SJSA1 (cell line): Measurements from ENCODE around the gene PHACTR3. TPM values are rescaled to one million over a fixed set of nuclear protein-coding genes. Genes with fewer than 3 reads are reported as not detected.

ENCODE experiments used
- DNase-seq, 2 experiments: peaks; one replicate each; pipeline ENCODE4 v3.0.0-alpha.2; 2015 to 2020; ENCODE audit warnings: low spot score in 2 of 2, low read depth in 1 of 2
- H3K27ac ChIP-seq: fragments of 250-450 bp; sonication (Bioruptor Pico); 2 replicates; pipeline ENCODE4 v1.5.1; 2020; ENCODE audit warnings: mild to moderate bottlenecking, moderate library complexity
- H3K27me3 ChIP-seq: fragments of 250-450 bp; sonication (Bioruptor Pico); replicated peaks from 2 replicates; pipeline ENCODE4 v1.5.1; 2020; ENCODE audit warnings: mild to moderate bottlenecking, moderate library complexity
- H3K36me3 ChIP-seq: fragments of 250-450 bp; sonication (Bioruptor Pico); 2 replicates; pipeline ENCODE4 v1.5.1; 2020; ENCODE audit warnings: mild to moderate bottlenecking
- H3K4me1 ChIP-seq: fragments of 250-450 bp; sonication (Bioruptor Pico); replicated peaks from 2 replicates; pipeline ENCODE4 v1.6.1; 2021; ENCODE audit warnings: mild to moderate bottlenecking
- H3K4me3 ChIP-seq: fragments of 250-450 bp; sonication (Bioruptor Pico); 2 replicates; pipeline ENCODE4 v1.5.1; 2020; ENCODE audit warnings: mild to moderate bottlenecking
- H3K9me3 ChIP-seq: fragments of 250-450 bp; sonication (Bioruptor Pico); replicated peaks from 2 replicates; pipeline ENCODE4 v1.5.1; 2020; ENCODE audit warnings: mild to moderate bottlenecking
- total RNA-seq: library from RNA; depleted of rRNA; stranded (reverse); fragments of >200 nt; shearing (Covaris generic); gene quantifications from 2 replicates; pipeline ENCODE4 v1.2.3, GENCODE V29; 2014

The PHACTR3 gene
- total RNA-seq, 1 experiment from 2014 or later = not detected

- Histone ChIP-seq H3K9me3 (no peaks in the 10 kb centered on the region), H3K4me3 (no peak overlapping the region), H3K27ac (no peak overlapping the region), H3K4me1 (no peaks in the 10 kb centered on the region), H3K36me3 (no peaks in the 10 kb centered on the region), H3K27me3 (0 out of 2 replicates have a peak, but pooled peaks cover 3% of the 10 kb centered on the region)
- DNase-seq = peak in 1 of 2 experiments; percentile 6
Observed at GRCh38 chr20:59662856-59663512, 58.6 kb downstream of the PHACTR3 start.

GRCh38 chr20:59663513-59664060 lies 59.2 kb downstream of the PHACTR3 start:
- H3K4me1 ChIP-seq = no peaks in the 10 kb centered on the region
- no peak overlapping the region for H3K27ac ChIP-seq
- peak in 1 of 2 experiments; percentile 36 for DNase-seq
- 0 out of 2 replicates have a peak, but pooled peaks cover 3% of the 10 kb centered on the region for H3K27me3 ChIP-seq
- no peaks in the 10 kb centered on the region for H3K36me3 ChIP-seq
- H3K9me3 ChIP-seq = no peaks in the 10 kb centered on the region
- no peak overlapping the region for H3K4me3 ChIP-seq

GRCh38 chr20:59664421-59664941 lies 60.1 kb downstream of the PHACTR3 start:
- no peaks in the 10 kb centered on the region for H3K36me3 ChIP-seq
- H3K4me1 ChIP-seq = no peaks in the 10 kb centered on the region
- no peaks in the 10 kb centered on the region for H3K9me3 ChIP-seq
- no peak overlapping the region for H3K4me3 ChIP-seq
- H3K27ac ChIP-seq = no peak overlapping the region
- peaks cover 3% of the 10 kb centered on the region; the same call in 1 of the 2 replicates for H3K27me3 ChIP-seq
- DNase-seq = peak in 1 of 2 experiments; percentile 32

- no peak overlapping the region for H3K27ac ChIP-seq
- DNase-seq = peak in 1 of 2 experiments; percentile 21
- no peaks in the 10 kb centered on the region for H3K36me3 ChIP-seq
- no peaks in the 10 kb centered on the region for H3K9me3 ChIP-seq
- H3K4me3 ChIP-seq = no peak overlapping the region
- no peaks in the 10 kb centered on the region for H3K4me1 ChIP-seq
- peaks cover 3% of the 10 kb centered on the region; the same call in 1 of the 2 replicates for H3K27me3 ChIP-seq
Observed at GRCh38 chr20:59665656-59666555, 61.6 kb downstream of the PHACTR3 start.

DNA sequence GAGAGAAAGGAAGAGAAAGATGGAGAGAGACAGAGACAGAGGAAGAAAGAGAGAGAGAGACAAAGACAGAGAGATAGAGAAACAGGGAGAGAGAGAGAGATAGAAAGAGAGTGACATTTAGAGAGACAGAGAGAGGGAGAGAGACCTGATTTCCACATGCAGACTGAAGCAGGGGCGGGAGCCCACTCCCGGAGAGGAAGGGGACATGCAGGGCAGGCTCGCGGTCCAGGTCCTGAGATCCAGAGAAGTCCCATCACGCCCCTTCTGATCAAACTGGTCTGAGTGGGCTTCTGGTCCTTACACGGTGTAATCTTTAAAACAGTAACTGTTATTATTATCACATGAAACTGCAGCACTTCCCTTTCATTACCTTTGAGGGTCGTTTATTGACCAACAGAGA lies 62.2 kb downstream of the PHACTR3 start:
- Histone ChIP-seq H3K36me3 (no peaks in the 10 kb centered on the region), H3K9me3 (no peaks in the 10 kb centered on the region), H3K27ac (no peak overlapping the region), H3K4me3 (no peak overlapping the region), H3K4me1 (no peaks in the 10 kb centered on the region), H3K27me3 (peaks cover 3% of the 10 kb centered on the region; the same call in 1 of the 2 replicates)
- peak in 1 of 2 experiments; percentile 15 for DNase-seq

DNA sequence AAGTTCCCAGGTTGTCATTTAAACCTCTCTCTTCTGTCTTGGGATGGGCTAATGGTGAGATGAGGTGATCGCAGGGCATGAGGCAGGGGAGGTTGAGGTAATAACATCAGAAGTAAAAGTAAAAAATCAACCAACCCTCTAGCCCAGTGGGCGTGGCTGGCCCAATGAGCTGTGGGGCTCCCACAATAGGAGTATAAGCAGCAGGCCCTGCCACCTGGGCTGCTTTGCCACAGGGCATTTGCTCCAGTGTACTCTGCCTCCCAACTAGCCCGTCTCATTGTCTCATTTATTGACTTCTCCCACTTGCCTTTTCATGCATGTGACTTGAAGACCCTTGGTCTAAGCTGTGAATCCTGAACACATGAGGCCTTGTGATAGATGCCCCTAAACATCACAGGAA lies 62.8 kb downstream of the PHACTR3 start:
- Histone ChIP-seq H3K27me3 (peaks cover 3% of the 10 kb centered on the region; the same call in 1 of the 2 replicates), H3K4me3 (no peak overlapping the region), H3K4me1 (no peaks in the 10 kb centered on the region), H3K36me3 (no peaks in the 10 kb centered on the region), H3K9me3 (no peaks in the 10 kb centered on the region), H3K27ac (no peak overlapping the region)
- DNase-seq = peak in 1 of 2 experiments; percentile 34

GRCh38 chr20:59667981-59668515 lies 63.7 kb downstream of the PHACTR3 start:
- no peak overlapping the region for H3K4me3 ChIP-seq
- peaks cover 3% of the 10 kb centered on the region; the same call in 1 of the 2 replicates for H3K27me3 ChIP-seq
- no peaks in the 10 kb centered on the region for H3K36me3 ChIP-seq
- DNase-seq = peak in 1 of 2 experiments; percentile 12
- H3K27ac ChIP-seq = no peak overlapping the region
- no peaks in the 10 kb centered on the region for H3K9me3 ChIP-seq
- H3K4me1 ChIP-seq = no peaks in the 10 kb centered on the region

- no peaks in the 10 kb centered on the region for H3K36me3 ChIP-seq
- H3K27ac ChIP-seq = no peak overlapping the region
- H3K4me1 ChIP-seq = no peaks in the 10 kb centered on the region
- no peak overlapping the region for H3K4me3 ChIP-seq
- DNase-seq = peak in 1 of 2 experiments; percentile 22
- no peaks in the 10 kb centered on the region for H3K9me3 ChIP-seq
- H3K27me3 ChIP-seq = no peaks in the 10 kb centered on the region; the same call in 1 of the 2 replicates
Observed at GRCh38 chr20:59668926-59669850, 64.8 kb downstream of the PHACTR3 start.

GRCh38 chr20:59670786-59671492 lies 66.6 kb downstream of the PHACTR3 start:
- Histone ChIP-seq H3K27me3 (no peaks in the 10 kb centered on the region; the same call in 1 of the 2 replicates), H3K36me3 (no peaks in the 10 kb centered on the region), H3K27ac (no peak overlapping the region), H3K4me3 (no peak overlapping the region), H3K4me1 (no peaks in the 10 kb centered on the region), H3K9me3 (no peaks in the 10 kb centered on the region)
- peak in 1 of 2 experiments; percentile 25 for DNase-seq

DNA sequence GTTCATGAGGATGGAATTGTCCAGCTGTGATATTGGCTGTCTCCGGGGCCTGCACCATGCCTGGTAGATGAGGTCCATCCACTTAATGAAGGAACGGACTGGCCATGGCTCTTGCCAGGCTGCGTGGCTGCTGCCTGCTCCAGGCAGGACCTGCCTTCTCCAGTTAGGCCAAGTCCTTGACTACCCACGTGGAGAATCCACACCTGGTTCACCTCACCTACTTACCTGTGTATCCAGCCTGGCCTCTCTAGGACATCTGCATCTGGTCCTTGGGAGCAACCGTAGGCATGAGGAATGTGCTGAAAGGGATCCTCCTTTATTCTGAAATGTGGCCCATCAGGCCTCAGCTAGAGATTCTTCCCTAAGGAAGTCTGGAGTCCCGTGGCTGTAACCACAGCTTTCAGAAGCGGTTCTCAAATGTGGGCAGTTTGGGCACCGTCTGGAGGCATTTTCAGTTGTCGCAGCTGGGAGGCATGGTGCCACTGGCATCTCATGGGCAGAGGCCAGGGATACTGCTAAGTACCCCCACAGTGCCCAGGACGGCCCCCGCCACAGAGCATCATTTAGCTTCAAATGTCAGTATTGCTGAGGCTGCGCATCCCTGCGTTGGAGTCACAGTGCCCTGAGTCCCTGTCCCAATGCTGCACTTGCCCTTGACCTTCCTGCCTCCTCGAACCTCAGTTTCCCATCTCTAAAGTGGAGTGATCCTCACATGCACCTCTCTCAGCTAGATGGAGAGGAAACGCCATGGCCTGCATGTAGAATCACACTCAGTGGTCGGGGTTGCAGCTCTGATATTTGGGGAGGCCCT lies 67.5 kb downstream of the PHACTR3 start:
- H3K27ac ChIP-seq = no peak overlapping the region
- DNase-seq = peak in 1 of 2 experiments; percentile 31
- H3K36me3 ChIP-seq = no peaks in the 10 kb centered on the region
- H3K27me3 ChIP-seq = no peaks in the 10 kb centered on the region; the same call in 1 of the 2 replicates
- H3K4me3 ChIP-seq = no peak overlapping the region
- no peaks in the 10 kb centered on the region for H3K9me3 ChIP-seq
- H3K4me1 ChIP-seq = no peaks in the 10 kb centered on the region

DNA sequence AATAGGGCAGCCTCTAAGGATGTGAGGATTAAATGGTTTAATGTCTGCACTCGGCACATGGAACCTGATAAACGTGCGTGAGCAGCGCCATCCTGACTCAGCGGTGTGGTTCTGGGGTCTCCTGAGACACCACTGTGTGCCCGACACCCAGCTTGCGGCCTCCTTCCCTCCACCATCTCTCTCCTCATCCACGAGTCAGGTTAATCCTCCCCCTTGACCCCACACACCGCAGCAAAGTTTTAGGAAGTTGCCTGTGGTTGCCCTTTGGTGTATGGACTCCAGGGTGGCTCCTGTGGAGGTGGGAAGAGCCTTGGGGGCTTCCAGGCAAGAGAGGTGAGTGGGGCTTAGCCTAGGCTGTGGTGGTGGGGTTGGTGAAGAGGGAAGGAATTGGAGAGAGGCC lies 68.2 kb downstream of the PHACTR3 start:
- no peaks in the 10 kb centered on the region for H3K36me3 ChIP-seq
- no peaks in the 10 kb centered on the region for H3K9me3 ChIP-seq

More for the DNA sequence above, 68.2 kb downstream of the PHACTR3 start:
- peak in 1 of 2 experiments; percentile 22 for DNase-seq
- Histone ChIP-seq H3K27ac (no peak overlapping the region), H3K27me3 (peaks cover 3% of the 10 kb centered on the region), H3K4me3 (no peak overlapping the region), H3K4me1 (no peaks in the 10 kb centered on the region)
